HL-60/S4 (cell line): ENCODE results near the gene PDE11A.
"Not testable (repeated sequence)": the region's sequence is repeated elsewhere in the genome, so short reads cannot be mapped to it uniquely, and the experiment has no call there.

ENCODE experiments used
- in situ Hi-C: fragments of 300-500 bp; cut with MboI; formaldehyde crosslinking; loops from 2 replicates; pipeline ENCODE4 v1.14.3; 2022; ENCODE audit warnings: low sequenced_read_pairs

Gene PDE11A

GRCh38 chr2:178072383-178073301, at the start of gene PDE11A:
TSS of gene PDE11A (minus strand) at chr2:178072777. CDS start at chr2:178072437, 340 bp downstream.
- in situ Hi-C loops, result no loop called here

GRCh38 chr2:178119179-178119922, 46.8 kb upstream of the PDE11A start:
- in situ Hi-C loops, result no loop called here

GRCh38 chr2:178117725-178118124, 45.1 kb upstream of the PDE11A start:
- in situ Hi-C loops, result no loop called here

GRCh38 chr2:178115271-178115670, 42.7 kb upstream of the PDE11A start:
- in situ Hi-C loops, result no loop called here

- in situ Hi-C loops, result no loop called here
These were observed 41.9 kb upstream of the PDE11A start for GRCh38 chr2:178114462-178114861.

GRCh38 chr2:178112202-178113152, 39.9 kb upstream of the PDE11A start, which contains the start of gene RBM45:
TSS of gene RBM45 (plus strand) at chr2:178112437. CDS start at chr2:178112547, 110 bp downstream.
- in situ Hi-C loops, result no loop called here

- in situ Hi-C loops, result no loop called here
These were observed 39.2 kb upstream of the PDE11A start for GRCh38 chr2:178111743-178112142.

GRCh38 chr2:178110681-178111080, 38.1 kb upstream of the PDE11A start:
- in situ Hi-C loops, result no loop called here

GRCh38 chr2:178109813-178110212, 37.2 kb upstream of the PDE11A start:
- in situ Hi-C loops, result no loop called here

GRCh38 chr2:178108176-178108575, 35.6 kb upstream of the PDE11A start:
- in situ Hi-C loops, result no loop called here

GRCh38 chr2:178106053-178106452, 33.5 kb upstream of the PDE11A start:
- in situ Hi-C loops, result no loop called here

GRCh38 chr2:178105566-178105965, 33.0 kb upstream of the PDE11A start:
- in situ Hi-C loops, result no loop called here

- in situ Hi-C loops, result no loop called here
These were observed 28.9 kb upstream of the PDE11A start for GRCh38 chr2:178101321-178102079.

GRCh38 chr2:178093471-178093870, 20.9 kb upstream of the PDE11A start:
- in situ Hi-C loops, result no loop called here

GRCh38 chr2:178088774-178089270, 16.2 kb upstream of the PDE11A start:
- in situ Hi-C loops, result no loop called here

- in situ Hi-C loops, result no loop called here
These were observed 11.7 kb upstream of the PDE11A start for GRCh38 chr2:178084273-178084672.

GRCh38 chr2:178082408-178083045, 9.9 kb upstream of the PDE11A start:
- in situ Hi-C loops, result no loop called here

- in situ Hi-C loops, result not testable (repeated sequence)
These were observed 6.7 kb upstream of the PDE11A start for GRCh38 chr2:178079279-178079678.

GRCh38 chr2:178076130-178076529, 3.6 kb upstream of the PDE11A start:
- in situ Hi-C loops, result no loop called here
